SJSA1 (cell line): ENCODE results near the gene YIPF1. TPM values are rescaled to one million over a fixed set of nuclear protein-coding genes. Genes with fewer than 3 reads are reported as not detected.
"Not testable (repeated sequence)": the region's sequence is repeated elsewhere in the genome, so short reads cannot be mapped to it uniquely, and the experiment has no call there.

ENCODE experiments used
- DNase-seq, 2 experiments: peaks; one replicate each; pipeline ENCODE4 v3.0.0-alpha.2; 2015 to 2020; ENCODE audit warnings: low spot score in 2 of 2, low read depth in 1 of 2
- H3K27ac ChIP-seq: fragments of 250-450 bp; sonication (Bioruptor Pico); 2 replicates; pipeline ENCODE4 v1.5.1; 2020; ENCODE audit warnings: mild to moderate bottlenecking, moderate library complexity
- H3K27me3 ChIP-seq: fragments of 250-450 bp; sonication (Bioruptor Pico); replicated peaks from 2 replicates; pipeline ENCODE4 v1.5.1; 2020; ENCODE audit warnings: mild to moderate bottlenecking, moderate library complexity
- H3K36me3 ChIP-seq: fragments of 250-450 bp; sonication (Bioruptor Pico); 2 replicates; pipeline ENCODE4 v1.5.1; 2020; ENCODE audit warnings: mild to moderate bottlenecking
- H3K4me1 ChIP-seq: fragments of 250-450 bp; sonication (Bioruptor Pico); replicated peaks from 2 replicates; pipeline ENCODE4 v1.6.1; 2021; ENCODE audit warnings: mild to moderate bottlenecking
- H3K4me3 ChIP-seq: fragments of 250-450 bp; sonication (Bioruptor Pico); 2 replicates; pipeline ENCODE4 v1.5.1; 2020; ENCODE audit warnings: mild to moderate bottlenecking
- H3K9me3 ChIP-seq: fragments of 250-450 bp; sonication (Bioruptor Pico); replicated peaks from 2 replicates; pipeline ENCODE4 v1.5.1; 2020; ENCODE audit warnings: mild to moderate bottlenecking
- total RNA-seq: library from RNA; depleted of rRNA; stranded (reverse); fragments of >200 nt; shearing (Covaris generic); gene quantifications from 2 replicates; pipeline ENCODE4 v1.2.3, GENCODE V29; 2014

The YIPF1 gene
- total RNA-seq, 1 experiment from 2014 or later: 21.7 TPM

DNA sequence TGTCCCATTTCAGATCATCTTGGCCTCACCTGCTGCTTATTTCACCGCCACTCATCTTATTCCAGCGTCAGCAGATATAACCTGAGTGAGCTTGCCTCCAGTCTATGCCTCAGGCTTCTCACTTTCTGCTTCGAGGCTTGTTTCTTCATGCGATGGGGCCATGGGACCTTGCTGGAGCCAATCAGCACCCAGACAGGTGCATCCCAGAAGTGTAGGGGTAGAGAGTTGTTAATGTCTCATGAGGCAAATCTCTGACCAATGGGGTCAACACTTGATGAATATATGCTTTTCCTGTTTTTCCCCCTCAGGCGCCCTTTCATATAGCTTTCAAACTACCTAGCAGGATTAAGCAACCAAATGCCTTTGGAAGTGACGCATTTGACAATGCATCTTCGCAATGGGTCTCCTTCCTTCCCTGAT, 935 bp upstream of the YIPF1 start:
- Histone ChIP-seq H3K27me3 (no peaks in the 10 kb centered on the region), H3K9me3 (no peaks in the 10 kb centered on the region), H3K27ac (no peak overlapping the region), H3K36me3 (peaks cover 9% of the 10 kb centered on the region; the same call in 1 of the 2 replicates), H3K4me1 (peaks cover 8% of the 10 kb centered on the region), H3K4me3 (peak overlapping the region; percentile 69; the same call in 1 of the 2 replicates)
- DNase-seq: no peak

DNA sequence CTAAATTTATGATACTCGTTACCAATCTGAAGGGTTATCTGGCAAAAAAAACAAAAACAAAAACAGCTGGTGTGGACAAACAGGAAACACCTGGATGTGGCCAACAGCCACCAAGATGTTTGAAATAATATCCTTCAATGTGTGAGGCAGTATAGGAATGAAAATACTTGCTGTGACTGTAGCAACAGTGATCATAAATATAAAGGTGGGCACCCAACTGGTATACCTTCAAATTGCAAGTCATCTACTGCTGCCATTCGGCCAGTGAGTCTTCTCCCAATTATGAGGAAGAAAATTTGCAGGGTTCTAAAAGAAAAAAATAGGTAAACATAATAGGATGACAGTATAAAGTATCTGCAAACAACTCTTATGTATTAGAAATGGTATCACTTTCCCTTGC, 916 bp downstream of the YIPF1 start:
- Histone ChIP-seq H3K4me3 (peak overlapping the region; percentile 69; the same call in 1 of the 2 replicates), H3K4me1 (peaks cover 8% of the 10 kb centered on the region), H3K9me3 (no peaks in the 10 kb centered on the region), H3K36me3 (peaks cover 9% of the 10 kb centered on the region; the same call in 1 of the 2 replicates), H3K27me3 (no peaks in the 10 kb centered on the region), H3K27ac (no peak overlapping the region)
- no peak for DNase-seq

DNA sequence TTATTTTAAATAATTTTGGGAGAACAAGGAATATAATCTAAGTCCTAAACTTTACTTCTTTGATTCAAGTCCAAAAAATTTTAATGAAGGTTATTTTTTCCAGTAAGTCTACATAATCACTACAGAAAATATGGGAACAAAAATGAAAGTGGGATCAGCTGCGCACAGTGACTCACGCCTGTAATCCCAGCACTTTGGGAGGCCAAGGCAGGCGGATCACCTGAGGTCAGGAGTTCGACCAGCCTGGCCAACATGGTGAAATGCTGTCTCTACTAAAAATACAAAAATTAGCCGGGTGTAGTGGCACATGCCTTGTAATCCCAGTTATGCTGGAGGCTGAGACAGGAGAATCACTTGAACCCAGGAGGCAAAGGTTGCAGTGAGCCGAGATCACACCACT, 6.0 kb downstream of the YIPF1 start:
- H3K9me3 ChIP-seq, DNase-seq, H3K4me1 ChIP-seq, H3K27me3 ChIP-seq, H3K27ac ChIP-seq, H3K4me3 ChIP-seq: not testable (repeated sequence)
- peaks cover 21% of the 10 kb centered on the region for H3K36me3 ChIP-seq

DNA sequence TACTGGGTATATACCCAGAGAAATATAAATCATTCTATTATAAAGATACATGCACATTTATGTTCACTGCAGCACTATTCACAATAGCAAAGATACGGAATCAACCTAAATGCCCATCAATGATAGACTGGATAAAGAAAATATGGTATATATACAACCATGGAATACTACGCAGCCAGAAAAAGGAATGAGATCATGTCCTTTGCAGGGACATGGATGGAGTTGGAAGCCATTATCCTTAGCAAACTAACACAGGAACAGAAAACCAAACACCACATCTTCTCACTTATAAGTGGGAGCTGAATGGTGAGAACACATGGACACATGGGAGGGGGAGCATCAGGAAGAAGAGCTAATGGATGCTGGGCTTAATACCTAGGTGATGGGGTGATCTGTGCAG, 7.7 kb downstream of the YIPF1 start:
- peaks cover 29% of the 10 kb centered on the region for H3K36me3 ChIP-seq
- not testable (repeated sequence) for H3K9me3 ChIP-seq, H3K4me3 ChIP-seq, H3K27me3 ChIP-seq, DNase-seq, H3K4me1 ChIP-seq, H3K27ac ChIP-seq

DNA sequence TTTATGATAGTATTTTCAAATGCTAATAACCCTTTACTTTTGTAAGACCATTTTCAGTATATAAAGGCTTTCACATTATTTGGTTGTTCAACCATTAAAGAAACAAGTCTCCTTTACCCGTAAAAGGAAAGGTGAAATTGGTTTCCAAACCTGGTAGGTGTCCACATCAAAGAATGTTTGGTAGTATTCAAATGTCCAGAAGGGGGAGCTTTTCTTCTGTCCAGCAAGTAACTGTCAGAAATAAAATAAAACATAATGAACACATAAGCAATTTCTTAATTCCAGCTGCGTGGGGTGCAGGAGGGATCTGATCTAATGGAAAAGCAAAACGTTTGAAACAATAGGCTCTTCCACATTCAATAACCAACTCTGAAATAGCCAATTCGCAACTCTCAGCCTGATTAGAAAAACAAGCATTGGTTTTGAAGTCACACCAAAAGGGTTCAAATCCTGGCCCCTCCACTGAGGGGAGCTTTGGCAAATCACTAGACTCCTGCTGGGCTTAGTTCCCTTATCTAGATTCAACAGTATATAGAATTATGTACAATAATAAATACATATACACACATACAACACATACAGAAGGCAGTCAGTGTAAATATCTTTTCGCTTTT, 11.0 kb downstream of the YIPF1 start:
- Histone ChIP-seq H3K4me1 (no peaks in the 10 kb centered on the region), H3K4me3 (no peak overlapping the region), H3K27me3 (no peaks in the 10 kb centered on the region), H3K36me3 (peaks cover 42% of the 10 kb centered on the region), H3K9me3 (no peaks in the 10 kb centered on the region), H3K27ac (no peak overlapping the region)
- peak in 1 of 2 experiments; percentile 40 for DNase-seq

DNA sequence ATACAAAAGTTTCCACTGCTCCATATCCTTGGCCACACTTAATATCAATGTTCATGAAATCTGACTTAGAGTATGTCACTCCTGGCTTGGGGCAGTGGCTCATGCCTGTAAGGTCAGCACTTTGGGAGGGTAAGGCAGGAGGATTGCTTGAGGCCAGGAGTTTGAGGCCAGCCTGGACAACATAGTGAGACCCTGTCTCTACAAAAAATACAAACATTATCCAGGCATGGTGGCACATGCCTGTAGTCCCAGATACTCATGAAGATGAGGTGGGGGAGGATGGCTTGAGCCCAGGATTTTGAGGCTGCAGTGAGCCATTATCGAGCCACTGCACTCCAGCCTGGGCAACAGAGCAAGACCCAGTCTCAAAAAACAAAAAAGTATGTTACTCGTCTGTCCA, 14.4 kb downstream of the YIPF1 start:
- H3K27me3 ChIP-seq, DNase-seq, H3K27ac ChIP-seq, H3K9me3 ChIP-seq, H3K4me3 ChIP-seq, H3K4me1 ChIP-seq: not testable (repeated sequence)
- H3K36me3 ChIP-seq: peaks cover 40% of the 10 kb centered on the region

DNA sequence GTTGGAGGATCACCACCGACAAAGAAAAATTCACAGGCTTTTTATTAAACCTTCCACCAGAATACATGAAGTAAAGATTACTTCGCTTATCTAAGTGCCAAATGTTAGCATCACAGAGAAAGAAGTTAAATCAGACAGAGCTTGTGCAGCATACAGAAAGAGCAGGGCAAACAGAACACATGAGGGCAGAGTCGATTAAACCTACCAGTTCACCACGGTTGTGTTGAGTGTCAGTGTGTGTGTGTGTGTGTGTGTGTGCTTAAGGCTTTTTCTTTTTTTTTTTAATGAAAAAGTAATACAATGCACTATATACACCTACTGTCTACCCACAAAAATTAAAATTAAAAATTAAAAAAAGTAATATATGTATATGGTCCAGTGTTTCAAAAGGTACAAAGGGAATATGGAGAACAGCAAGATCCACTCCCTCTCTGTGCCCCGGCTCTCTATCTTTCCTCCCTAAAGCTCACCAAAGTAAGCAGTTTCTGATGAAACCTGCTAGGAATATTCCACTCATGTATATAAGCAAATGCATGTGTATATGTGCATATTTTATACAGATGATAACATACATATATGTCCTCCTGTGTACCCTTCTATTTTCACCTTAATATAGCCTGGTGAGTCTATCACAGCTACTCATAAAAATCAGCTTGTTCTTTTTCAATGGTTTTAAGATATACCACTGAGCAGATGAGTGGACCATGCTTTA, 17.7 kb downstream of the YIPF1 start:
- Histone ChIP-seq H3K27ac (no peak overlapping the region), H3K4me1 (no peaks in the 10 kb centered on the region), H3K36me3 (peaks cover 37% of the 10 kb centered on the region), H3K9me3 (no peaks in the 10 kb centered on the region), H3K27me3 (no peaks in the 10 kb centered on the region), H3K4me3 (no peak overlapping the region)
- DNase-seq: no peak

DNA sequence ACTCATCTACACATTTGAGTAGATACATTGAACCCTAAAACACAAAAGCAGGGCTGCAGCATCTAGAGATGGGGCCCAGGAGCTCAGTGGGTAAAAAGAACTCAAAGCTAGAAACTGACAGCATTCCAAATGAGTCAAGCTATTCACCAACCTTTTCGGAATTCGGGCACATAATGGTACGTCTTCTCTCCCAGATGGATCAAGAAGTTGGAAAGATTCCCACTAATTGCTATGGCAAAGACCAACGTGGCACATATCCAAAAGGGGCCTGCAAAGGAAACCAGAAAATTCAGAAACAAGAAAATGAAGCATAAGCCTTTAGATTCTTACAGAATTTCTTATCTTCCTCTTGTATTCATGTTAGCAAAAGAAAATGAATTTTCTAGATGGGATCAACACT, 18.4 kb downstream of the YIPF1 start:
- no peak overlapping the region for H3K27ac ChIP-seq
- no peak overlapping the region for H3K4me3 ChIP-seq
- no peaks in the 10 kb centered on the region for H3K27me3 ChIP-seq
- DNase-seq: no peak
- H3K36me3 ChIP-seq: peaks cover 34% of the 10 kb centered on the region
- H3K9me3 ChIP-seq: no peaks in the 10 kb centered on the region
- no peaks in the 10 kb centered on the region for H3K4me1 ChIP-seq

DNA sequence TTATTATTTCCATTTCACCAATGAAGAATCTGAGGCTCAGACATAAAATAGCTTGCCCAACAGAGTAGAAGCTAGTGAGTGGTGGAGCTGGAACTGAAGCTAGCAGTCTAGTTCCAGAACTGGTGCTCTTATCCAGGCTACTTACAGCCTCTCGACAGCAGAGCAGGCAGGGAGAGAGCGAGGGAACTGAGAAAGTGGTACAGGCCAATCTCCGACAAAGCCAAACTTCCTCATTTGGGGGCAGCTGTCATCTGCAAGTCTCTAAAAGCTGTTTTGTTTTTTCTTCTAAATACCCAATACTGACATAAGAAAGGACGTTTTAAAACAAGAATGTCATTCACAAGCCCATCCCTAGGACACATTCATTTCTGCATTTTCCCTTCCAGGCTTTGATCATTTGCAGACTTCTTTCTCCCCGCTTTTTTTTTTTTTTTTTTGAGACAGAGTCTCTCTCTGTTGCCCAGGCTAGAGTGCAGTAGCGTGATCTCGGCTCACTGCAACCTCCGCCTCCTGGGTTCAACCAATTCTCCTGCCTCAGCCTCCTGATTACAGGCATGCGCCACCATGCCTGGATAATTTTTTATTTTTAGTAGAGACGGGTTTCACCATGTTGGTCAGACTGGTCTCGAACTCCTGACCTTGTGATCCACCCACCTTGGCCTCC, 20.0 kb downstream of the YIPF1 start:
- Histone ChIP-seq H3K27me3 (no peaks in the 10 kb centered on the region), H3K4me1 (no peaks in the 10 kb centered on the region)
- DNase-seq: no peak

DNA sequence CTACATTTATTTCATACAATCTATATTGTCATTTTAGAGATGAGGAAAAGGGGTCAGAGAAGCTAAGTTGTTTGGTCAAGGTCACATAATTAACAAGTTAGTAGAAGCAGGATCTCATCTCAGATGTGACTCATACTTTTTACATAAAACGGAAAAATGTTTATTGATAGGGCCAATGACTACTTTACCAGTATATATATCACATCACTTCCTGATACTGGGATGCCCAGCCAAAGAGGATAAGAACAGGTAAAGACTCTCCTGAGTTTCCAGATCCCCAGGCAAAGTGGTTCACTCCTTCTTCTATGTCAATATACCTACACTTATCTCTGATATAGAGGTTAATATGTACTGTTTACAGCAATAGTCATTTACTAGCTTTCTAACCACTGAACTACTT, 21.0 kb downstream of the YIPF1 start:
- H3K4me1 ChIP-seq: no peaks in the 10 kb centered on the region
- no peak overlapping the region for H3K27ac ChIP-seq
- no peak overlapping the region for H3K4me3 ChIP-seq
- H3K9me3 ChIP-seq: no peaks in the 10 kb centered on the region
- no peak for DNase-seq
- peaks cover 27% of the 10 kb centered on the region for H3K36me3 ChIP-seq
- no peaks in the 10 kb centered on the region for H3K27me3 ChIP-seq

More for the DNA sequence above, 20.0 kb downstream of the YIPF1 start:
- no peak overlapping the region for H3K4me3 ChIP-seq
- peaks cover 27% of the 10 kb centered on the region for H3K36me3 ChIP-seq
- H3K27ac ChIP-seq: no peak overlapping the region
- no peaks in the 10 kb centered on the region for H3K9me3 ChIP-seq

DNA sequence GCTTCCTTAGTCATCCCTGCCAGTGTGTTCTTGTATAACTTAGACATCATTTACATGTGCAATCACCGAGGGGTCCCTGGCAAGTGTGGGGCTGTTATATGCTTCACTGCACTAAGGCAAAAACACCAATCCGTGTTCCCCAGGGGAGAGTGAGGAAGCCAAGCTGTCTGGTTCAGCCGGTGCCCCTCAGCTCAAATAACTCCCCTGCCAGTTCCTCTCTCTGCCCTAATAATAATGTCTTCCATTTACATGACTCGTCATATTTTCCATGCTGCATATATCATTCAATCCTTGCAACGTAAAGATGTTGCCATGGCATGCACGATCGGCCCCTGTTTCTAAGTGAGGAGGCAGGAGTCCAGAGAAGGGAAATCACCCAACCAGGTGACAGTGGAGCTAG, 27.1 kb downstream of the YIPF1 start:
- Histone ChIP-seq H3K36me3 (peaks cover 10% of the 10 kb centered on the region), H3K4me3 (no peak overlapping the region), H3K9me3 (no peaks in the 10 kb centered on the region), H3K27ac (no peak overlapping the region), H3K27me3 (no peaks in the 10 kb centered on the region), H3K4me1 (no peaks in the 10 kb centered on the region)
- DNase-seq: no peak

DNA sequence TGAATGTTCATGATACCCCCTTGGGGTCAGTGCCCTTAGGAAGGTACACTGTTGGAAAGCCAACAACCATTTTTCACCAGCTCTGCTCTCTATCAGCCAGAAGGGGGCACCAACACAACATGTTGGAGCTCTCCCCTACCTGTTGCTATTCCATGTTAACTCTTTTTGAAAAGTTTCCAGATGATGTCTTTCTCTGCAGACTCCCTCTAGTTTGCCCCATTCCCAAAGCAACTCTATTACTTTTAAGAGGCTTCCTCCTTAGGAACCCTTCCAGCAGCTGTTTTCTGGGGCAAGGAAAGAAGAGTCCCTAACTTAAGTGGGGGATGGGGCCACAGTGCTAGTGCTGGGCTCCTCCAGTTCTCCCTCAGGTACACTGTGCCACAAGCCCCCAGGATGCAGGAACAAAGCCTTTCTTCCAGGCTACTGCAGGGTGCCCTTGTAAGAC, 28.6 kb downstream of the YIPF1 start:
- Histone ChIP-seq H3K27me3 (no peaks in the 10 kb centered on the region), H3K4me3 (no peak overlapping the region), H3K36me3 (peaks cover 15% of the 10 kb centered on the region), H3K27ac (no peak overlapping the region), H3K4me1 (no peaks in the 10 kb centered on the region), H3K9me3 (no peaks in the 10 kb centered on the region)
- peak; percentile 31 to 47 for DNase-seq

DNA sequence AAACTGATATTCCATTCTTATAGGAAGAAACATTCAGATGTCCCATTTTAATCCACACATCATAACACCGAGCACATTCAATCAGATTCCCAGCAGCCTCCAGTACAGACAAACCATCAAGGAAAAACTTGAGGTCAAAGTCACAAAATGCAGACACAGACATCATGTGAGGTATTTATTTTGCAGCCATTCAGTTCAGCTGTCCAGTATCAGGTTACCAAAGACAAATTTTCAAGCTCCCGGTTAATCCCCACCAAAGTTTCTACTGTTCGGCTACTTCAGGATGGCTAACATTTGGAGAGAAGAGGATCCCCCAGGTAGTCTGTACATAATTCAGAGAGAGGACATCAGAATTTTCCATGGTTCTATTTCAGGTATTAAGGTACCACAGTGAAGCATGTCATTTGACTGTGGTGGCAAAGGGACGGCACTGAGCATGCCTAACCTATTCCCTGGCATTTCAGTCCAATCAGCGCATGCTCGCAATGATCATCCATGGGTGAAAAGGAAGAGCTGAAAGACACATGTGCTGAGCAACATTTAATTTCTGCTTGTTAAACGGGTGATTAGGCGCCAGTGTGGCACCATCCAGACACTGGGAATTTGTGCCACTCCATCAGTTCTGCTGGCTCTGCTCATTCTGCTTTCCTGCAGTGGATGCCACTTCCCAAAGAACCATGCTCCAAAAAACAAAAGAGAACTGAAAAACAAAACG, 37.9 kb downstream of the YIPF1 start:
- H3K27ac ChIP-seq: no peak overlapping the region
- peaks cover 23% of the 10 kb centered on the region for H3K36me3 ChIP-seq
- 0 out of 2 replicates have a peak, but pooled peaks cover 2% of the 10 kb centered on the region for H3K9me3 ChIP-seq
- H3K27me3 ChIP-seq: no peaks in the 10 kb centered on the region
- DNase-seq: no peak
- no peak overlapping the region for H3K4me3 ChIP-seq
- no peaks in the 10 kb centered on the region for H3K4me1 ChIP-seq
